NB4 (cell line): ENCODE data around the gene C4orf33.

ENCODE experiments used
- MYC ChIP-seq: IDR thresholded peaks from 2 replicates; pipeline ENCODE4 v1.6.1; 2011; ENCODE audit warnings: low read depth, low read length
- POLR2A ChIP-seq: IDR thresholded peaks from 2 replicates; pipeline ENCODE4 v1.6.1; 2011; ENCODE audit warnings: mild to moderate bottlenecking; ENCODE audit not compliant: insufficient read length; ENCODE audit errors: extremely low read depth
- TF ChIP-seq, protein P1 (sequence below): IDR thresholded peaks from one replicate; pipeline ENCODE4 v1.5.1; 2012; ENCODE audit warnings: low read depth, low read length
- TF ChIP-seq, protein P2 (sequence below): IDR thresholded peaks from 2 replicates; pipeline ENCODE4 v1.6.1; 2011; ENCODE audit warnings: low read depth, low read length

GRCh38 chr4:129113919-129114318 lies 18.0 kb downstream of the C4orf33 start:
- TF ChIP-seq, protein P1, sequence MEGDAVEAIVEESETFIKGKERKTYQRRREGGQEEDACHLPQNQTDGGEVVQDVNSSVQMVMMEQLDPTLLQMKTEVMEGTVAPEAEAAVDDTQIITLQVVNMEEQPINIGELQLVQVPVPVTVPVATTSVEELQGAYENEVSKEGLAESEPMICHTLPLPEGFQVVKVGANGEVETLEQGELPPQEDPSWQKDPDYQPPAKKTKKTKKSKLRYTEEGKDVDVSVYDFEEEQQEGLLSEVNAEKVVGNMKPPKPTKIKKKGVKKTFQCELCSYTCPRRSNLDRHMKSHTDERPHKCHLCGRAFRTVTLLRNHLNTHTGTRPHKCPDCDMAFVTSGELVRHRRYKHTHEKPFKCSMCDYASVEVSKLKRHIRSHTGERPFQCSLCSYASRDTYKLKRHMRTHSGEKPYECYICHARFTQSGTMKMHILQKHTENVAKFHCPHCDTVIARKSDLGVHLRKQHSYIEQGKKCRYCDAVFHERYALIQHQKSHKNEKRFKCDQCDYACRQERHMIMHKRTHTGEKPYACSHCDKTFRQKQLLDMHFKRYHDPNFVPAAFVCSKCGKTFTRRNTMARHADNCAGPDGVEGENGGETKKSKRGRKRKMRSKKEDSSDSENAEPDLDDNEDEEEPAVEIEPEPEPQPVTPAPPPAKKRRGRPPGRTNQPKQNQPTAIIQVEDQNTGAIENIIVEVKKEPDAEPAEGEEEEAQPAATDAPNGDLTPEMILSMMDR, result no peak
- TF ChIP-seq POLR2A (no peak), MYC (no peak)
- TF ChIP-seq, protein P2, sequence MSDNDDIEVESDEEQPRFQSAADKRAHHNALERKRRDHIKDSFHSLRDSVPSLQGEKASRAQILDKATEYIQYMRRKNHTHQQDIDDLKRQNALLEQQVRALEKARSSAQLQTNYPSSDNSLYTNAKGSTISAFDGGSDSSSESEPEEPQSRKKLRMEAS, result no peak
